ACHN (cell line): ENCODE measurements around the gene KCNH5.
"Not testable (repeated sequence)": the region's sequence is repeated elsewhere in the genome, so short reads cannot be mapped to it uniquely, and the experiment has no call there.

Experiments
- DNase-seq: peaks from one replicate; pipeline ENCODE4 v3.0.0-alpha.2; 2015
- in situ Hi-C: cut with HindIII; loops from 2 replicates; pipeline ENCODE4 v1.10.0; 2017; ENCODE audit warnings: low sequenced_read_pairs, low pct_ligation_motif_present, low pct_unique_long_range_greater_than_20kb

The KCNH5 gene

GRCh38 chr14:62781328-62781727, 263.9 kb downstream of the KCNH5 start:
- DNase-seq, in situ Hi-C loops: not testable (repeated sequence)

GRCh38 chr14:62778852-62779251, 266.4 kb downstream of the KCNH5 start:
- DNase-seq, result no peak
- in situ Hi-C loops, result no loop called here

- in situ Hi-C loops, result no loop called here
Measured at GRCh38 chr14:62778310-62778709, 266.9 kb downstream of the KCNH5 start.

GRCh38 chr14:62777510-62777909, 267.7 kb downstream of the KCNH5 start:
- DNase-seq, result no peak
- in situ Hi-C loops, result no loop called here

More at GRCh38 chr14:62778310-62778709, 266.9 kb downstream of the KCNH5 start:
- no peak for DNase-seq

- no peak for DNase-seq
- in situ Hi-C loops, result no loop called here
Measured at GRCh38 chr14:62776300-62776699, 269.0 kb downstream of the KCNH5 start.

- in situ Hi-C loops, result no loop called here
- no peak for DNase-seq
Measured at GRCh38 chr14:62768753-62769152, 276.5 kb downstream of the KCNH5 start.

GRCh38 chr14:62763951-62764350, 281.3 kb downstream of the KCNH5 start:
- DNase-seq, result no peak
- in situ Hi-C loops, result no loop called here

GRCh38 chr14:62759796-62760195, 285.5 kb downstream of the KCNH5 start:
- in situ Hi-C loops, result no loop called here
- DNase-seq, result no peak

GRCh38 chr14:62746881-62747280, 298.4 kb downstream of the KCNH5 start:
- in situ Hi-C loops, result not testable (repeated sequence)

GRCh38 chr14:62745496-62745895, 299.8 kb downstream of the KCNH5 start:
- in situ Hi-C loops, result no loop called here
- no peak for DNase-seq

More at GRCh38 chr14:62746881-62747280, 298.4 kb downstream of the KCNH5 start:
- DNase-seq, result not testable (repeated sequence)

- DNase-seq, result no peak
- in situ Hi-C loops, result no loop called here
Measured at GRCh38 chr14:62743560-62743959, 301.7 kb downstream of the KCNH5 start.

GRCh38 chr14:62743118-62743517, 302.1 kb downstream of the KCNH5 start:
- in situ Hi-C loops, result no loop called here

GRCh38 chr14:62739647-62740046, 305.6 kb downstream of the KCNH5 start:
- no peak for DNase-seq
- in situ Hi-C loops, result no loop called here

More at GRCh38 chr14:62743118-62743517, 302.1 kb downstream of the KCNH5 start:
- DNase-seq, result no peak

- no peak for DNase-seq
- in situ Hi-C loops, result no loop called here
Measured at GRCh38 chr14:62736048-62737043, 308.9 kb downstream of the KCNH5 start.

- in situ Hi-C loops, result no loop called here
Measured at GRCh38 chr14:62734831-62735230, 310.4 kb downstream of the KCNH5 start.

GRCh38 chr14:62722406-62722805, 322.9 kb downstream of the KCNH5 start:
- in situ Hi-C loops, result no loop called here
- DNase-seq, result no peak

More at GRCh38 chr14:62734831-62735230, 310.4 kb downstream of the KCNH5 start:
- DNase-seq, result no peak

GRCh38 chr14:62718629-62719028, 326.6 kb downstream of the KCNH5 start:
- in situ Hi-C loops, result no loop called here
- no peak for DNase-seq

- in situ Hi-C loops, result no loop called here
- DNase-seq, result no peak
Measured at GRCh38 chr14:62711351-62712023, 333.8 kb downstream of the KCNH5 start.

GRCh38 chr14:62710811-62711210, 334.4 kb downstream of the KCNH5 start:
- no peak for DNase-seq
- in situ Hi-C loops, result no loop called here
